Esophagus muscularis mucosa (tissue), 4 donors: ENCODE measurements around the gene COX5B.
"Not testable (repeated sequence)": the region's sequence is repeated elsewhere in the genome, so short reads cannot be mapped to it uniquely, and the experiment has no call there.

Experiments
- EP300 ChIP-seq: sonication (generic); formaldehyde crosslinking; IDR thresholded peaks from one replicate; pipeline ENCODE4 v1.6.1; 2017; ENCODE audit warnings: antibody characterized with exemption
- POLR2AphosphoS5 ChIP-seq, 2 donors: sonication (generic); formaldehyde crosslinking; IDR thresholded peaks; one replicate each; pipeline ENCODE4 v1.6.1; 2017; ENCODE audit warnings: antibody characterized with exemption in 2 of 2
- TF ChIP-seq, protein P1 (sequence below), 3 experiments: fragments of 200-600 bp in 2 of 3; fragments of 450-650 bp in 1 of 3; sonication (generic) in 2 of 3; IDR thresholded peaks; one replicate each; pipeline ENCODE4 v1.5.1; 2017 to 2019; ENCODE audit warnings: antibody characterized with exemption in 3 of 3, mild to moderate bottlenecking in 2 of 3, moderate library complexity in 1 of 3

DNA sequence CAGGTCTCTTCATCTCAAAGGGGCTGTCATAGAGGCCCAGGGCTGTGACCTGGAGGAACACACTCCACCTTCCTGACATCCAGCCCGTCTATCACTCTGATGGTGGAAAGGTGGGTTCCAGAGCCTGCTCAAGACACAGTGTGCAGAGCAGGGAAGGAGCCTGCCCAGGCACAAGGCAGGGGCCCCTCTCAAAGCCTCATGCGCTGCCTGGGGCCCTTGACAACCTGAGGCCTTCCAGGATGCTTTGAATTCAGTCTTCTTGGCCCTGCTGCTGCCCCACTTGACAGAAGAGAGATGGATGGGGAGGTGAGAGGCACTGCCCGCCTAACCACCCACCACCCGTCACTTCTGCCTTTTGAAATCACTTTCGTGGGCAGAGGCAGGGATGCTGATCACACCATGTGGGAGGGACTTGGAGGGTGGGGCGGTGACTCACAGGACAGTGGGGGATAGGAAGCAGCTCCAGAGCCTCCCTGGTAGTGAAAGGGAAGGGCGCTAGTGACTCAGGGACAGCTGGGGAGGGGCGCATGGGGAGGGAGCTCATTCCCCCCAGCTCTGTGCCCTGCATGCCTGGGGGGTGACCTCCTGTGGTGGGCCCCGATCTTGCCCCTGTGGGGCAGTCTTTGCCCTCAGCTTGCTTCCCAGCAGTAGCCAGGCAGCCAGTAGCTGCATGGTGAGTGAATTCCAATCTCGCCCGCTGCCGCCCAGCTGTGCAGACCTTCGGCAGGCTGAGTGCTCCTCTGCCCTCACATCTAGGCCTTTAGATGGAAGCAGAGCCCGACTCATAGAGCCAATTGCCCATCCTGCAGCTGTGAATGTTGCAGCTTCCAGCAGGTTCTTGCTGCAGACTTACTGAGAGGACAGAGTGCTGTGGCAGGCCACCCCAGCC lies 26.7 kb upstream of the COX5B start:
- not testable (repeated sequence) for TF ChIP-seq POLR2AphosphoS5 (IDR thresholded peaks at IDR 0.05); EP300
- TF ChIP-seq, protein P1, sequence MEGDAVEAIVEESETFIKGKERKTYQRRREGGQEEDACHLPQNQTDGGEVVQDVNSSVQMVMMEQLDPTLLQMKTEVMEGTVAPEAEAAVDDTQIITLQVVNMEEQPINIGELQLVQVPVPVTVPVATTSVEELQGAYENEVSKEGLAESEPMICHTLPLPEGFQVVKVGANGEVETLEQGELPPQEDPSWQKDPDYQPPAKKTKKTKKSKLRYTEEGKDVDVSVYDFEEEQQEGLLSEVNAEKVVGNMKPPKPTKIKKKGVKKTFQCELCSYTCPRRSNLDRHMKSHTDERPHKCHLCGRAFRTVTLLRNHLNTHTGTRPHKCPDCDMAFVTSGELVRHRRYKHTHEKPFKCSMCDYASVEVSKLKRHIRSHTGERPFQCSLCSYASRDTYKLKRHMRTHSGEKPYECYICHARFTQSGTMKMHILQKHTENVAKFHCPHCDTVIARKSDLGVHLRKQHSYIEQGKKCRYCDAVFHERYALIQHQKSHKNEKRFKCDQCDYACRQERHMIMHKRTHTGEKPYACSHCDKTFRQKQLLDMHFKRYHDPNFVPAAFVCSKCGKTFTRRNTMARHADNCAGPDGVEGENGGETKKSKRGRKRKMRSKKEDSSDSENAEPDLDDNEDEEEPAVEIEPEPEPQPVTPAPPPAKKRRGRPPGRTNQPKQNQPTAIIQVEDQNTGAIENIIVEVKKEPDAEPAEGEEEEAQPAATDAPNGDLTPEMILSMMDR (IDR thresholded peaks at IDR 0.05), result not testable (repeated sequence)
